Measurements from ENCODE around the gene GGT1.

DNA sequence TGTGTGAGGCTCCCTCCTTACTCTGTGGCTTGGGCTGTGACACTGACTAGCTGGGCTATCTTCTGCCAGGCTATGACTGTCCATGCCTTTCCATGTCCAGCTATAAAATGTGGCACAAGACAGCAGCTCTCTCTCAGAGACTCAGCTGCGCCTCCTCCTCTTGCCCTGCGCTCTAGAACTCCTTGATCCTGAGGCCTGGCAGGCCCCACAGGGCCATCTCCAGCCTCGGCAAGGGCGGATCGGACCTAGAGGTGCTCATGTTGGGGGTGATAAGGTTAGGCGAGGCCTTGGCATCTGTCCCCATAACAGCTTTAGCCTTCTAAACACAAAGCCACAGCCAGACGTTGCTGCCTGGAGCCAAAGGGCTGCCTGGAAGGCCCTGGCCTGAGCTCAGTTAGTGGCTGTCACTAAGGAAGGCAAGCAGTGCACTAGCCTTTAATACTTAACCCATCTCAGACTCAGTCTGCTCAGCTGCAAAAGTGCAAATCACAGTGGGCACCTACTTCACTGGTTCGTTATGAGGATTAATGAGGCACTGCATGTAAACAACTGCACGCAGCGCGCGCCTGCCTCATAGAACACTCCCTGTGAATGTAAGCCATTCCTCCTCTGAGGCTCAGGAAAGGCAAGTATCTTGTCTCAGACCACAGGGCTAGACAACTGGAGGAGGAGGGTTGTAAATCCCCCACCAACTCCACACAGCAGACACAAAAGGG is 49.2 kb upstream of the GGT1 start:
- TF ChIP-seq EZH2phosphoT487 (IDR thresholded peaks at IDR 0.05; ENCODE audit: insufficient read depth, low read depth) (no peak), EZH2 (IDR thresholded peaks at IDR 0.05; ENCODE audit: insufficient read depth, poor library complexity, severe bottlenecking) (no peak)

Measured in GM23248 (cell line).